GM19324 (cell line): ENCODE data around the gene MEIS2.

Source experiments
- ATAC-seq: cut with Tn5 transposase; IDR thresholded peaks from one replicate; pipeline ENCODE4 v1.9.1; 2021; ENCODE audit warnings: mild to moderate bottlenecking, moderate library complexity; ENCODE audit not compliant: unreplicated experiment, low FRiP score

The MEIS2 gene

GRCh38 chr15:36850864-36851263 is 249.5 kb downstream of the MEIS2 start:
- no peak for ATAC-seq

GRCh38 chr15:36845270-36845669 is 255.1 kb downstream of the MEIS2 start:
- ATAC-seq, result no peak

GRCh38 chr15:36844534-36844998 is 255.8 kb downstream of the MEIS2 start:
- ATAC-seq, result no peak

GRCh38 chr15:36843822-36844221 is 256.5 kb downstream of the MEIS2 start:
- no peak for ATAC-seq

- ATAC-seq, result no peak
Measured at GRCh38 chr15:36841193-36841592, 259.2 kb downstream of the MEIS2 start.
